Midbrain (tissue), 1 donor: ENCODE data around the gene PPM1L.
"Not testable (repeated sequence)": the region's sequence is repeated elsewhere in the genome, so short reads cannot be mapped to it uniquely, and the experiment has no call there.

Source experiments
- DNase-seq: peaks from one replicate; lab custom pipeline; 2025; lab: John Stamatoyannopoulos, UW

The PPM1L gene

GRCh38 chr3:160929595-160929994 lies 173.6 kb downstream of the PPM1L start:
- DNase-seq = peak; percentile 18

DNA sequence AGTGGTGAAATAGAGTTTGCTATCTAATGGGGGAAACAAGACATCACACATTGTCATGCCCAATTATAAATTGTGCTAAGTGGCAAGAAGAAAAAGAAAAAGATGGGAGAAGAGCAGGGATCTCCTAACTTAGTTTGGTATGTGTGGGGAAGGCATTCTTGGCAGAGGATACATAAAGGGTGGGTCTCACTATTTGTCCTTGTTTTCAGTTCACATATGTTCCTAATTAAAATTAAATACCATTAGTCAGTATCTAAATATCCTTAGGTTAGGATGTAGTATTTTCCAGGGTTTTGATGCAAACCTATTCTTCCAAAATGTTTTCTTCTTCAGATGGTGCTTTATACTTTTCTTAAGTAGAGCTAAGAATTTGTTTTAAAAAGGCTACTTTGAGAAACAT lies 175.4 kb downstream of the PPM1L start:
- DNase-seq = no peak

- DNase-seq = no peak
Measured at GRCh38 chr3:160935413-160936095, 179.5 kb downstream of the PPM1L start.

DNA sequence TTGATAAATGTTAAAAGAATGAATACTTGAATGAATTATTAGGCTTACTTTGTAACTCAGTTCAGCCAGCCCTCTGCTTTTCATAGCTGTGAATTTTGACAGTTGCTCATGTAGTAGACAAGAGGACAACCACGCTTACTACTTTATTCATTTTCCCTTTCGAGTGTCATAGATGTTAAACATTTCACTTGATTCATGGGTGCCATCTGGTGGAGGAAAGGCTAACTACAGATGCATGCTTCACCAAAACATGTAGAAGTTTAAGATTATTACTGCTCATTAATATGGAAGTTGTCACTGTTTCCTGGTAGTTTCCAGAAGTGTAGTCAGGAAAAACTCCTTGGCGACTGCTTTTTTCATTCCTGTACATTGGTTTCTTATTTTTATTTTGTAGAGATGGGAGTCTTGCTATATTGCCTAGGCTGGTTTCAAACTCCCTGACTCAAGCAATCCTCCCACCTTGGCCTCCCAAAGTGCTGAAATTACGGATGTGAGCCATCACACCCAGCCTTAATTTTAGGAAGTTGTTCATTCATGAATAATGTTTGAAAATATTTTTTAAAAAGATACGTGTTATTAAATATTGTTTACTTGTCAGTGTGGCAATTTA lies 186.0 kb downstream of the PPM1L start:
- DNase-seq = no peak

GRCh38 chr3:160943996-160944395 lies 188.0 kb downstream of the PPM1L start:
- no peak for DNase-seq

GRCh38 chr3:160945336-160945735 lies 189.3 kb downstream of the PPM1L start:
- DNase-seq = no peak

GRCh38 chr3:160948273-160948672 lies 192.2 kb downstream of the PPM1L start:
- DNase-seq = no peak

DNA sequence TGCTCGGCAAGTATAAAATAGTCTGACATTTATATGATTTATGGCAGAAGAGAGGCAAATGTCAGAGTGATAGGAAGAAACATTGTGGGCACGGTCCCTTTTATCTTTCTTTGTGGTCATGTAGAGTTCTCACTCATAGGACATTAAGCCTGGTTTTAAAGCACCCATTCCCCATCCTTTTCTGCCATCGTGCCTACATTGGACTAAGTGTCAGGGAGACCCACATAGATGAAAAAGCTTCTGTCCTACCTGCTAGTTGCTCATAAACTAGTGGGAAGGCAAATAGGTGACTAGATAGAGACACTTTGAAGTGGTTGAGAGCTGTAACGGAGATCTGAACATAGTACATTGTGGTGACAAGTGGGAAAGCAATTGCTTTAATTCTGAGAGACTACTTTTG lies 193.4 kb downstream of the PPM1L start:
- DNase-seq = no peak

DNA sequence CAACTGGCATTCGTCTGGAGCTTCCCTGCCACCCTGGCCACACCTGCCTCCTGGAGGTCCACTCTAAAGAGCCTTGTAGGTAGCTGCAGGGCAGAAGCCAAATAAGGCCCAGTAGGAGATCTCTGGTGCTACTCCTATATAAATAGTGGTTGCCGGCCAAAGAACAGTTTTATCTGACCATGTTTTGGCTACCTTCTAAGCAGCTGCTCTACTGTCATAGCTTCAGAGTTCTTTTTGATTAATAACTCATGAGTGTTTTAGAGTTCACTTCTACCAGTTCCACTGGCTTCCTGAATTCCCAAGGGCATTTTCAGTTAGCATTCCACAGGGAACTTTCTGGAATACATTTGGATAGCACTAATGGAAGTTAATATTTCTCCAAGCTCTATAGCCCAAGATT lies 194.5 kb downstream of the PPM1L start:
- no peak for DNase-seq

- no peak for DNase-seq
Measured at GRCh38 chr3:160950954-160951353, 194.9 kb downstream of the PPM1L start.

- DNase-seq = no peak
Measured at GRCh38 chr3:160951642-160952487, 195.8 kb downstream of the PPM1L start.

GRCh38 chr3:160953686-160954085 lies 197.7 kb downstream of the PPM1L start:
- no peak for DNase-seq

GRCh38 chr3:160956785-160957184 lies 200.8 kb downstream of the PPM1L start:
- no peak for DNase-seq

DNA sequence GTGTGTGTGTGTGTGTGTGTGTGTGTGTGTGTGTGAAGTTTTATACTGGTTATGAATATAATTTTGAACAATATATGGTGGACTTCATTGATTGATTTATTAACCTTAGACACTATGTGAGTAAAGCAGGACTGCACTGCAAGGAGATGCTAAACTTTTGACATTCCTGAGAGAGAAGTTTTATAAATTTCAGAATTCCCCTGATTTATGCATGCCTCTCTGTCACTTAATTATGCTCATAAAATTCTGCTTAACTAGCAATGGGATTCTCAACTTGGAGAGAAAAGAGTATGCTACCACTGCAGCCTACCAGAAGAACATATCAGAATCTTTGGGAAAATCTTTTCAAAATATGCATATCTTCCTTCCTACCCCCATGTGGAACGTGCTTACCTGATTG lies 204.5 kb downstream of the PPM1L start:
- DNase-seq = no peak

GRCh38 chr3:160963949-160964348 lies 207.9 kb downstream of the PPM1L start:
- DNase-seq = no peak

GRCh38 chr3:160968761-160969160 lies 212.7 kb downstream of the PPM1L start:
- no peak for DNase-seq

- no peak for DNase-seq
Measured at GRCh38 chr3:160973067-160973809, 217.2 kb downstream of the PPM1L start.

GRCh38 chr3:160977773-160978172 lies 221.7 kb downstream of the PPM1L start:
- no peak for DNase-seq

- DNase-seq = no peak
Measured at GRCh38 chr3:160980740-160981139, 224.7 kb downstream of the PPM1L start.

GRCh38 chr3:160981217-160981938 lies 225.3 kb downstream of the PPM1L start:
- DNase-seq = peak; percentile 40

GRCh38 chr3:160982491-160982890 lies 226.5 kb downstream of the PPM1L start:
- DNase-seq = no peak

DNA sequence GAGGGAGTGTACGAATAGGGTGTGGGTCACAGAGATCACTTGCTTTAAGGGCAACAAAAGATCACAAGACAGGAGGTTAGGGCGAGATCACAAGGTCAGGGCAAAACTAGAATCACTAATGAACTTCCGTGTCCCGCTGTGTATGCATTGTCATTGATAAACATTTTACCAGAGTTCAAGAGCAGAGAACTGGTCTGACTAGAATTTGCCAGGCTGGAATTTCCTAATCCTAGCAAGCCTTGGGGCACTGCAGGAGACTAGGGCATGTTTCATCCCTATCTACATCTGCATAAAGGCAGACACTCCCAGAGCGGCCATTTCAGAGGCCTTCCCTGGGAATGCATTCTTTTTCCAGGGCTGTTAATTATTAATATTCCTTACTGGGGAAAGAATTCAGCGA lies 227.9 kb downstream of the PPM1L start:
- not testable (repeated sequence) for DNase-seq
